ENCODE measurements around the gene FRAS1. TPM values are rescaled to one million over a fixed set of nuclear protein-coding genes. Genes with fewer than 3 reads are reported as not detected.

Gene FRAS1
- total RNA-seq, 1 experiment from 2014 or later: 0.23 TPM

- ATAC-seq: no peak
- ChIA-PET CTCF (no interaction called here), POLR2A (no interaction called here)
- no peaks in the 10 kb centered on the region for H3K27me3 ChIP-seq (ENCODE audit: control insufficient read depth, insufficient read depth, low read length)
- no peak overlapping the region for H3K27ac ChIP-seq (ENCODE audit: low read length)
- intact Hi-C loops (cut with micrococcal nuclease; ENCODE audit: unreplicated experiment) (no loop called here), in situ Hi-C loops (cut with HindIII; ENCODE audit: low pct_unique_long_range_greater_than_20kb, low sequenced_read_pairs) (no loop called here)
- no TSS peak for BruUV-seq (replicated peaks)
- H3K36me3 ChIP-seq (ENCODE audit: control insufficient read depth, insufficient read depth, low read length): no peaks in the 10 kb centered on the region
- no peak for TF ChIP-seq SIN3A (IDR thresholded peaks at IDR 0.05; ENCODE audit: borderline replicate concordance, insufficient read depth, low read depth, low read length)
- TF ChIP-seq, protein P1, sequence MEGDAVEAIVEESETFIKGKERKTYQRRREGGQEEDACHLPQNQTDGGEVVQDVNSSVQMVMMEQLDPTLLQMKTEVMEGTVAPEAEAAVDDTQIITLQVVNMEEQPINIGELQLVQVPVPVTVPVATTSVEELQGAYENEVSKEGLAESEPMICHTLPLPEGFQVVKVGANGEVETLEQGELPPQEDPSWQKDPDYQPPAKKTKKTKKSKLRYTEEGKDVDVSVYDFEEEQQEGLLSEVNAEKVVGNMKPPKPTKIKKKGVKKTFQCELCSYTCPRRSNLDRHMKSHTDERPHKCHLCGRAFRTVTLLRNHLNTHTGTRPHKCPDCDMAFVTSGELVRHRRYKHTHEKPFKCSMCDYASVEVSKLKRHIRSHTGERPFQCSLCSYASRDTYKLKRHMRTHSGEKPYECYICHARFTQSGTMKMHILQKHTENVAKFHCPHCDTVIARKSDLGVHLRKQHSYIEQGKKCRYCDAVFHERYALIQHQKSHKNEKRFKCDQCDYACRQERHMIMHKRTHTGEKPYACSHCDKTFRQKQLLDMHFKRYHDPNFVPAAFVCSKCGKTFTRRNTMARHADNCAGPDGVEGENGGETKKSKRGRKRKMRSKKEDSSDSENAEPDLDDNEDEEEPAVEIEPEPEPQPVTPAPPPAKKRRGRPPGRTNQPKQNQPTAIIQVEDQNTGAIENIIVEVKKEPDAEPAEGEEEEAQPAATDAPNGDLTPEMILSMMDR (IDR thresholded peaks at IDR 0.05): no peak
- TF ChIP-seq POLR2AphosphoS5 (IDR thresholded peaks at IDR 0.05; ENCODE audit: low read depth, low read length): no peak
- TF ChIP-seq TCF7L2 (IDR thresholded peaks at IDR 0.05; ENCODE audit: low read depth, low read length): no peak
- TF ChIP-seq, protein P2, sequence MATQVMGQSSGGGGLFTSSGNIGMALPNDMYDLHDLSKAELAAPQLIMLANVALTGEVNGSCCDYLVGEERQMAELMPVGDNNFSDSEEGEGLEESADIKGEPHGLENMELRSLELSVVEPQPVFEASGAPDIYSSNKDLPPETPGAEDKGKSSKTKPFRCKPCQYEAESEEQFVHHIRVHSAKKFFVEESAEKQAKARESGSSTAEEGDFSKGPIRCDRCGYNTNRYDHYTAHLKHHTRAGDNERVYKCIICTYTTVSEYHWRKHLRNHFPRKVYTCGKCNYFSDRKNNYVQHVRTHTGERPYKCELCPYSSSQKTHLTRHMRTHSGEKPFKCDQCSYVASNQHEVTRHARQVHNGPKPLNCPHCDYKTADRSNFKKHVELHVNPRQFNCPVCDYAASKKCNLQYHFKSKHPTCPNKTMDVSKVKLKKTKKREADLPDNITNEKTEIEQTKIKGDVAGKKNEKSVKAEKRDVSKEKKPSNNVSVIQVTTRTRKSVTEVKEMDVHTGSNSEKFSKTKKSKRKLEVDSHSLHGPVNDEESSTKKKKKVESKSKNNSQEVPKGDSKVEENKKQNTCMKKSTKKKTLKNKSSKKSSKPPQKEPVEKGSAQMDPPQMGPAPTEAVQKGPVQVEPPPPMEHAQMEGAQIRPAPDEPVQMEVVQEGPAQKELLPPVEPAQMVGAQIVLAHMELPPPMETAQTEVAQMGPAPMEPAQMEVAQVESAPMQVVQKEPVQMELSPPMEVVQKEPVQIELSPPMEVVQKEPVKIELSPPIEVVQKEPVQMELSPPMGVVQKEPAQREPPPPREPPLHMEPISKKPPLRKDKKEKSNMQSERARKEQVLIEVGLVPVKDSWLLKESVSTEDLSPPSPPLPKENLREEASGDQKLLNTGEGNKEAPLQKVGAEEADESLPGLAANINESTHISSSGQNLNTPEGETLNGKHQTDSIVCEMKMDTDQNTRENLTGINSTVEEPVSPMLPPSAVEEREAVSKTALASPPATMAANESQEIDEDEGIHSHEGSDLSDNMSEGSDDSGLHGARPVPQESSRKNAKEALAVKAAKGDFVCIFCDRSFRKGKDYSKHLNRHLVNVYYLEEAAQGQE (IDR thresholded peaks at IDR 0.05; ENCODE audit: insufficient read depth in 1 of 2, low read depth in 2 of 2, low read length in 1 of 2): no peak
- H3K4me1 ChIP-seq (ENCODE audit: control insufficient read depth, insufficient read depth, low read length): no peaks in the 10 kb centered on the region
- H3K9me3 ChIP-seq (ENCODE audit: control insufficient read depth, insufficient read depth, low read depth, low read length): no peaks in the 10 kb centered on the region
- no peak overlapping the region for H3K4me3 ChIP-seq (ENCODE audit: low read depth in 2 of 2, low read length in 2 of 2)
- no peak for DNase-seq (ENCODE audit: low read depth, low spot score)
These were observed 81.1 kb downstream of the FRAS1 start for GRCh38 chr4:78138252-78138651.

GRCh38 chr4:78143634-78144033 is 86.5 kb downstream of the FRAS1 start:
- ChIA-PET POLR2A (no interaction called here), CTCF (no interaction called here)
- DNase-seq (ENCODE audit: low read depth, low spot score): no peak
- no peak for ATAC-seq
- no peak for TF ChIP-seq SIN3A (IDR thresholded peaks at IDR 0.05; ENCODE audit: borderline replicate concordance, insufficient read depth, low read depth, low read length)
- in situ Hi-C loops (cut with HindIII; ENCODE audit: low pct_unique_long_range_greater_than_20kb, low sequenced_read_pairs) (no loop called here), intact Hi-C loops (cut with micrococcal nuclease; ENCODE audit: unreplicated experiment) (no loop called here)
- Histone ChIP-seq H3K36me3 (ENCODE audit: control insufficient read depth, insufficient read depth, low read length) (no peaks in the 10 kb centered on the region), H3K27ac (ENCODE audit: low read length) (no peak overlapping the region), H3K4me1 (ENCODE audit: control insufficient read depth, insufficient read depth, low read length) (no peaks in the 10 kb centered on the region), H3K9me3 (ENCODE audit: control insufficient read depth, insufficient read depth, low read depth, low read length) (no peaks in the 10 kb centered on the region), H3K4me3 (ENCODE audit: low read depth in 2 of 2, low read length in 2 of 2) (no peak overlapping the region), H3K27me3 (ENCODE audit: control insufficient read depth, insufficient read depth, low read length) (no peaks in the 10 kb centered on the region)
- BruUV-seq (replicated peaks): no TSS peak

DNA sequence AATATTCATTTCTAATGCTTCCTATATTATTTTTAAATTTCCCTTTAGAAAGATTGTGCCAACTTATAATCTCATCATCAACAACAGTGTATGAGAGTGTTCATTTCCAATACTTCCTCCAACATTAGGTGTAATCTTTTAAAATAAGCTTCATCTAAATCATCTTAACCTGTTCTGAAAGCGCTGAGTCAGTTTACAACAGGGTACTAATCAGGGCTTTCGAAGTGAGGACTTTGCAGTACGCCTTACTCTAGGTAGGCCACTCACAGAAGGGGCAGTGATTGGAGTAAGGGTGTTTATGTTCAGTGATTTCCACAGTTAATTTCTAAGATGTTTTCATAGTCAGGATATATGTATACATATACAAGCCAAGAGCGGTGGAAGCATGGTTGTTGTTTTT is 87.9 kb downstream of the FRAS1 start:
- ChIA-PET POLR2A (no interaction called here), CTCF (no interaction called here)
- intact Hi-C loops (cut with micrococcal nuclease; ENCODE audit: unreplicated experiment): no loop called here
- Histone ChIP-seq H3K27me3 (ENCODE audit: control insufficient read depth, insufficient read depth, low read length) (no peaks in the 10 kb centered on the region), H3K36me3 (ENCODE audit: control insufficient read depth, insufficient read depth, low read length) (no peaks in the 10 kb centered on the region), H3K27ac (ENCODE audit: low read length) (no peak overlapping the region), H3K4me3 (ENCODE audit: low read depth in 2 of 2, low read length in 2 of 2) (no peak overlapping the region), H3K9me3 (ENCODE audit: control insufficient read depth, insufficient read depth, low read depth, low read length) (no peaks in the 10 kb centered on the region), H3K4me1 (ENCODE audit: control insufficient read depth, insufficient read depth, low read length) (no peaks in the 10 kb centered on the region)
- no peak for DNase-seq (ENCODE audit: low read depth, low spot score)
- TF ChIP-seq, protein P2 (IDR thresholded peaks at IDR 0.05; ENCODE audit: insufficient read depth in 1 of 2, low read depth in 2 of 2, low read length in 1 of 2): no peak
- TF ChIP-seq, protein P1 (IDR thresholded peaks at IDR 0.05): no peak
- no peak for ATAC-seq
- in situ Hi-C loops (cut with HindIII; ENCODE audit: low pct_unique_long_range_greater_than_20kb, low sequenced_read_pairs): no loop called here
- BruUV-seq (replicated peaks): no TSS peak

All from Panc1 (cell line).